Fibroblast of skin of back (primary cell): ENCODE data around the gene PSMG4.
A peak's percentile ranks its signal among the peaks of the same experiment; 100 is the strongest.

Experiments used
- DNase-seq: peaks from one replicate; pipeline ENCODE4 v3.0.0-alpha.2; 2013

The PSMG4 gene

DNA sequence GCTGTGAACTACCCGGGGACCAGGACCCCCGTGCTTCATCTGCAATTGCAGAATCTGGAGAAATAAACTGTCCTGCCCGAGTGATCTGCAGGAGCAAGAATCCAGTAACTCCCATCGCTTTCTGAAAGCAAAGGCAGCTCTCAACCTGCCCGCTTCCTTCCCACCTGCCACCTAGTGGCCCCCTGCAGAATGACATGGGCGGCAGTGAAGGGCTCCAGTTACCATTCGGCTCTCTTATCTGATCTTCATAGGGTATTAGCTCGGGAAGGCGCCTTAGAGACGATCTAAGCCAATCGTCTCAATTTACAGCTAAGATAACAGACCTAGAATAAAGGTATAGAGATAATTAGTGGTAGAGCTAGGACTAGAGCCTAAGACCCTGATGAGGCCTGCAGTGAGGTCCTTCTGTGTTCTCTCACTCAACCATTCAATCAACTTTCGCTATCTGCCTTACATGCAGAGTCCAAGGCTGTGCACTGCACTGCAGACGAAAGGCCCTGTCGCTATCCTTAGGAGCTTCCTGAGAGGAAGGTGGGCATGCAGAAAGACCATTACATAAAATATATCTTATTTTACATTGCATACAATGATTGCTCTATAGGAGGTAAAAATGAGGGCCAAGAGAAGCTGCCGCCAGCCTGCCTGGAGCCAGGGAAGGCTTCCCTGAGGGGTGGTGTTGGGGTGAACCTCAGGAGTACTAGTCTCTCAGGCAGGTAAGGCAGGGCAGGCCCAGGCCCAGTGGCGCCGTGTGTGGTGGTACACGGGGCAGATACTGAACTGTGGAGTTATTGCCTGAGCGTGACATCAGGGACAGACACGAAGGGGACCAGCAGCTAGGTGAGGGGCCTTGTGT, 7.1 kb upstream of the PSMG4 start:
- DNase-seq, result peak; percentile 80

DNA sequence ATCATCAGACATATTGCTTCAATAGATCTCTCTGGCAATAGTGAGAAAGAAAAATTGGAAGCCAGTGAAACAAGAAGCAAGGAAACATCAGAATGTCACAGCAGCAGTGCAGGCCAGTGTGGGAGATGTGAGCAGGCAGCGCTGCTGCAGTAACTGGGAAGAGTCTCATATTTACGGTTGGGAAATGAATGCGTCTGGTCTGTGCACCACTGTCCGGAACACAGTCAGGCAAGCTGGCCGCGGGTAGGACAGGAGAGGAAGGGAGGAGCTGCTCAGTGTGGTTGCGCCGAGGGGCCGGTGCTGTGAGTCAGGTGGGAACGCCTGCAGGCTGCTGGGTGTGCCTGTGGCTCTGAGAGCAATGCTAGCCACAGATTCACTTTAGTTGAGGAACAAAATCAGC, 6.4 kb upstream of the PSMG4 start:
- no peak for DNase-seq

DNA sequence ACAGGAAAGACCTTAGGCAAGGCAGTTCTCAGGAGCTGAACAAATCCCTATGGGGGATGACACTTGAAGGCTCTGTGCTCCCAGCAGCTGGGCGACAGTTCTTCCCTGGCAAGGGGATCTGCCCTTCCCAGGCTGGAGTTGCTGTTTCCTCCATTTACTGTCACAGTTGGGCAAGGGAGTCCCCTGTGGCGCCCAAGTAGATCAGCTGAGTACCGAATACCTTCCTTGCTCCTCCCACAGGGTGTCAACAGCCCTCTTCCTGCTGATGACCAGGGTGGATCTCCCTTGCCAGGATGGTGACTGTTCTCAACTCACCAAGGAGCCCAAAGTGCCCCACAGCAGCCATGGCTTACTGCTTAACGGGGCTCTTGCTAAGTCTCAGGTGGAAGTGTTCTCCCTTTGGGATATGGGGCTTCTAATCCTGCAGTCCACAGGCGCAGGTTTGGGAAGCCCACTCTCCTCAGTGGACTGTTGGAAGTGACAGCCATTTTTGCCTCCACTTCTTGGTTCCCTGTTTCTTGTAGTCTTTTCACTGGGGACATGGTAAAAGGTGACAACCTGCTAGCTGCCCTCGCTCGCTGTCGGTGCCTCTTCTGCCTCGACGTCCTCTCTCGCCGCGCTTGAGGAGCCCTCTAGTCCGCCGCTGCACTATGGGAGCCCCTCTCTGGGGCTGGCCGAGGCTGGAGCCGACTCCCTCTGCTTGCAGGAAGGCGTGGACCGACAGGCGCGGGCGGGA, 5.7 kb upstream of the PSMG4 start:
- DNase-seq, result no peak

DNA sequence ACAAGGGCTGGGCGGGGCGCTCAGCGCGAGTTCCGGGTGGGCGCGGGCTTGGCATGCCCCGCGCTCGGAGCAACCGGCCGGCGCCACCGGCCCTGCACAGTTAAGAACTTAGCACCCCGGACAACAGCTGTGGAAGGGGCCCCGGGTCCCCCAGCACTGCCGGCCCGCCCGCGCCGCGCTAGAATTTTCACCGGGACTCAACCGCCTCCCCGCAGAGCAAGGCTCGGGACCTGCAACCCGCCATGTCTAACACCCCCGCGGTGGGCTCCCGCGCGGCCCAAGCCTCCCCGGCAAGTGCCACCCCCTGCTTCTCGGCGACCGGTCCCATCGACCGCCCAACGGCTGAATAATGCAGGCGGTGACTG, 5.2 kb upstream of the PSMG4 start:
- no peak for DNase-seq

DNA sequence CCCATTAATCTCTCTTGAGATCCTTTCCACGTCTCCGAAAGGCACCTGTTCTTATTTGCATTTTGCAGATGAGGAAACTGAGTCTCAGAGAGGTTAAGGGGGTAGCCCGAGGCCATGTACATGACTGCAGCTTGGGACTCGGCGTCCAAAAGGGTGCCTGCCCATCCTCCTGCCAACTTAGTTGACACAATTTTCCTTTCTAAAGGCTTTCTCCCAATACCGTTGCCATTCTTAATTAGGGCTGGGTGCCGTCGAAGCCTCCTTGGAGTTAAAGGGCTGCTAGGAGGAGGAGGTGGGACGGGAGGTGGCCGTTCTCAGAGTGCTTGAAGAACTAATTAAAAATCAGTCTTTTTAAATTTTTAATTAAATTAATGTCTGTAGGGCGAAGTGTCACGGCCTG, 546 bp upstream of the PSMG4 start:
- DNase-seq, result no peak

DNA sequence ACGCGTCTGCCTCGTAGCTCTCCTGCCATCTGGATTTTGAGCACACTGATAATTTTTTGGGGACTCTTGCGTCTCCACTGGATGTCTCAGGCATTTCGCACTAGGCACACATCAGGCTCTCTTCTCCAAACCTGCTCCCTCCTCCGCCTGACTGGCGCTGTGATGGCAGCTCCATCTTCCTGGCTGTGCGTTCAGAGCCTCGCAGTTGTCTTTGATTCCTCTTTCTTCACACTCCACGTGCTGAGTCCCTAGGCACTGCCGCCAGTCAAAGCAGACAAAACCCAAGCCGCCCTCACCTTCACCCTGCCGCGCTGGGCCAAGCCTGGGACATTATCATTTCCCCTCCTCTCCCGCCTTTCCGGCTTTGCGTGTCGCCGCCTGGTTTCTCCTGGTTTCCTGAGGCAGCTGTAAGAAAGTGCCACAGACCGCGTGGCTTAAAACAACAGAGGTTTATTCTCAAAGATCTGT, 778 bp downstream of the PSMG4 start:
- DNase-seq, result peak; percentile 48

DNA sequence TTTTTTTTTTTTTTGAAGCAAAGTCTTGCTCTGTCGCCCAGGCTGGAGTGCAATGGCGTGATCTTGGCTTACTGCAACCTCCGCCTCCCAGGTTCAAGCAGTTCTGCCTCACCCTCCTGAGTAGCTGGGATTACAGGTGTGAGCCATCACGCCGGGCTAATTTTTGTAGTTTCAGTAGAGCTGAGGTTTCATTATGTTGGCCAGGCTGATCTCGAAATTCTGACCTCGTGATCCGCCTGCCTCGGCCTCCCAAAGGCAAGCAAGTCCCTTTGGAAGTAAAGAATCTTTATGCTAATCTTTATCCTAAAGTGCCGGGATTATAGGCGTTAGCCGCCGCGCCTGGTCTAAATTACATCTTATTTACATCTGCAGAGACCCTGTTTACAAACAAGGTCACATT, 1.5 kb downstream of the PSMG4 start:
- DNase-seq, result no peak

DNA sequence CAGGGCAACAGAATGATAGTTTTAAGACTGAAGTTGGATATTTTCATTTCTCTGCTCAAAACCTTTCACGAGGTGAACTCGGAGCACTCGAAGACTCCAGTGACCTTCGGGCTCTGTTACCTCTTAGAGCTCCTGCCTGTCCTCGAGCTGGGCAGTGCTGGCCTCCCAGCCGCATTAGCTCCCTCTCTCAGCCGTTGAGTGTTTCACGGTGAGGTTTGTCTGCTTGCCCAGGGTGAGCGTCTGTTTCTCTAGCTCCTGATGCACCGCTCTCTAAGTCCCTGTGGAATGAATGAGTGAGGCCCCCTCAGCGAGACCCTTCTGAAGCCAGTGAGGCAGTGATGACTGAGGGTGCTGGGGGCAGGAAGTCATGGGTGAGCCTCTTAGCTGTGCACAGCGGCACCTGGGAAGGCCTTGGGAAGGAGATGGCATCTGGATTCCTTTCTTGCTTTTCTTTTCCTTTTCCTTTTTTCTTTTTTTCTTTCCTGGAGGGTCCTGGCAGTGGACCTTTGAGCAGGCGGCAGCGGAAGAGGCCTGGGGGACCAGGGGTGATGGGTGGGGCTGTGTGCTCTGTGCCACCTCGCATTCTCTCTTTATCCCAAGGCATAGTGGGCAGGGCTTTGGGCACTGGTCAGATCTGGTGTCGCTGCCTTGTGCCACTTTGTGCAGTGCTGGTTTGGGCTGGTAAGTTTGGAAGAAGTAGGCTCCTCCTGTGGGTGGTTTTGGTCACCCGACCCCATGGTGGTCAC, 2.2 kb downstream of the PSMG4 start:
- DNase-seq, result no peak

DNA sequence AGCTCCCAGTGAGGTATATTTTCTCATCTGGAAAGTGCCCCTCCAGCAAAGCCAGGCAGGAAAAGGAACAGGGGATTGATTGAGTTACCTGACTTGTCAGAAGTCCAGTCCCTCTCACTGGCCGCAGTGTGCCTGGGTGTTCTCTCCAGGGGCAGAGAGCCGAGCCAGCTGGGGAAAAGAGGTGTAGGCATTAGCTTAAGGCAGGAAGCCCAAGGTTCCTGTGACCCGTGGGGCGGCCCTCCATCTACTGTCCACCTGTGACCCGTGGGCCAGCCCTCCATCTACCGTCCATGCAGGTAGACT, 2.7 kb downstream of the PSMG4 start:
- DNase-seq, result no peak

DNA sequence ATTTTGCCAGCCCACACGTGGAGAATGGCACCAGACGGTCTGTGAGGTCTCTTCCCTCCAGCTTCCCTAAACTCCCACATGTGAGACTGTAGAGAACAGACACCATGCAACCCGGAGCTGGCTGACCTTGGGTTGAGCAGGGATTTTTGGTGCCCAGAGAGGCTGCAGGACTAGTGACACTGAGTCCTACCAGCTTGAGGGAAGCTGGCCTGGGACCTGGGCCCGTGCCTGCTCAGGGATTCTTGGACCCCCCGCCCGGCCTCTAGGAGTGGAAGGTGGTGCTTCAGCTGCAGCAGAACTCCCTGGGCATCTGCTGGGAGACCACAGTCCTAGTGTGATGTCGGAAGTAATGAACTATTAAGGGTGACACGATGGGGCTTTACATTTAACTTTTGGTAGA, 3.2 kb downstream of the PSMG4 start:
- DNase-seq, result no peak

DNA sequence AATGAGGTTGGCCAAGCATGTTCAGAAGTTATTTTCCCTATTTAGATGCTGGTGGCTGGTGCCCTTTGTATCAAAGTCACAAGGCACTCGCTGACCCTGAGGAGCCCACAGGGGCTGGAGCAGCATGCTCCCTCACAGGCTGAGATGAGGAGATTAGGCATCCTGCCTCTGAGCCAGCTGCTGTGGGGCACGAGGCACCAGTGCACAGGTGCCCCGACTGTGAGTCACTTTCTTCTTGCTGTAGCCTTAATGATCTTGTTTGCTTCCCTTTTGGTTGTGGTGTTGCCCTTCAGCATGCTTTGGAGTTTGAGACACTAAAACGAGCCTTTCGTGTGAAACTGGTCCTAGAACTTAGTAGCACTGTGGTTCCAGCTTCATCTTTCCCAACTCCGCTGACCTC, 4.3 kb downstream of the PSMG4 start:
- DNase-seq, result no peak

DNA sequence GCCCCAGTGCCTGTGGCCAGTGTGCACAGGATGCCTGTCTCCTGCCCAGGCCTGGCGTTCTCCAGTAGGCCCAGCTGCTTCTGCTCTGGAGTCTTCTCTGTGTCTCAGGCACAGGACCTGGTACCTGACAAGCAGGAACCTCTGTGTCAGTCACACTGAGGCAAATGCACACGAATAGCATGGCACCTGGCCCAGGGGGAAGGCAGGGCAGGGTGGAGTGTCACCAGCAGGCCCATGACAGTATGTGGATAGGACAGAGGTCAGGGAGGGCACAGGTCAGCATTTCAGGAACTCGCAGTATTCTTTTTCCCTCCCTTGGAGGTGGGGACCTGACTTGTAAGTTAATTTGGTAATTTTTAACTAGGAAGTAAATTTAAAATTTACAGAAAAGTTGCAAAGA, 5.6 kb downstream of the PSMG4 start:
- DNase-seq, result no peak

DNA sequence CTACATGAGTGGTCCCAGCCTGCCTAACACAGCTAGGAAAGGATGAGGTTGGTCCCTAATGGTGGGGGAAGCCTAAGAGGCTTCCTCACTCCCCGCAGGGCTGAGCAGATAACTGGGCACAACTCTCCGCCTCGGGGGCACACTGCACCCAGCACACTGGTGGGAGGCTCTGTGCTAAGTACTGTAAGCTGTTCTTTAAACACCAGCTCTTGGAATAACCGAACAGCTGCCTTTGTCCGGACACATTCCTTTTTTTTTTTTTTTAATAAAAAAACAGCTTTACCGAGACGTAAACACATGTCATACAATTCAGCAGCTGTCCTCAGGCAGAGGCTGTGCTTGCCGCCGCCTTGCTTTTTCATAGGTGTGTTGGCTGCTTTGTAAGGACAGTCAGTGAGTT, 6.9 kb downstream of the PSMG4 start:
- no peak for DNase-seq

DNA sequence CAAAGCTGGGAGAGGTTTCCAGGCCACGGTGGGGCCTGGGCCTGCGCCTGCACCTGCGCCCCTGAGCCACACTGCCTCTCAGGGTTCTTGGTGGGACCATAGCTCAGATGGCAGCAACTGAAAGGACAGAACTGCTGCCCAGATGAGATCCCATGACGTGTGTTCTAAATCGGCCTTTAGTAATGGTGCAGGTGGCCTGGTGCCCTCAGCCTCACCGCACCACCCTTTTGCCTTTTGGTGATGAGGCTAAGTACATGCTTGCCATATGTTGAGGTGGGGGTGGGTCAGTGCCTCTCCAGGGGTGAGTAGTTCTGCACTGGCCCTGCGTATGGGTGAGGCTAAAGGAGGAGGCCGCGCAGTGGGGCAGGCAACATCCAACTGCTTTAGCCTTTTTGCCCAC, 7.4 kb downstream of the PSMG4 start:
- no peak for DNase-seq

DNA sequence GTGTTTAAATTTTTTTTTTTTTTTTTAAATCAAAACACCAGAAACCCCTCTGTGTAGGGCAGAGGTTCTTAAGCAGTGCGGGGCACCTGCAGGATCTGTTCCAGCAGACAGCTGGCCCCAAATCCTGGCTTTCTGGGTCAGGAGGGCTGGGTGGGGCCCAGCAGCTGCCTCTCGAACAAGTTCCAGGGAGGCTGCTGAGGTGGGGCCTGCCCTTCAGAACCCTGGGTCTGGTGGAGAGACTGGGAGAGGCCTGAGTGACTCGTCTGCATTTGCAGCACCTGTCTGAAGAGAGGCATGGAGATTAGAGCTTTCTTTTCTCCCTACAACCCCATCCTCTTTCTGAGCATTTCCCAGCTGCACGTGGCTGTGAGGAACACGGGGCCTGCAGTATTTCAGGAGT, 8.4 kb downstream of the PSMG4 start:
- no peak for DNase-seq

DNA sequence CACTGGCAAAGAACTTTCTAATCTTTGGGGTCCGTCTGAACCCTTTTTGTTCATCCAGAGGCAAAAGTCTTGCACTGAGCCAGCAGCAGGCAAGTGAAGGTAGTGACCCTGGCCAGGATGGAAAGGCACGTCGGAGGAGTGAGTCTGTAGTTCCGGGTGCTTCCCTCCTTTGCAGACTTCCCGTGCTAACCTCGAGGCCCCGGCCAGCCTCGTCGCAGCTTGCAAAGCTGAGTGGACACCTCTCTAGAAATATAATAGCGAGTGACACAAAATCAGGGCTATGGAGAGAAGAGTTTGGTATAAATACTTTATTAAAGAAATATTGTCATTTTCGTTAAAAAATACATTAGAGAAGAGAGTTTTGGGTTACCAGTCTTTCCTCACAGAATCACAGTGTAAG, 9.9 kb downstream of the PSMG4 start:
- no peak for DNase-seq

DNA sequence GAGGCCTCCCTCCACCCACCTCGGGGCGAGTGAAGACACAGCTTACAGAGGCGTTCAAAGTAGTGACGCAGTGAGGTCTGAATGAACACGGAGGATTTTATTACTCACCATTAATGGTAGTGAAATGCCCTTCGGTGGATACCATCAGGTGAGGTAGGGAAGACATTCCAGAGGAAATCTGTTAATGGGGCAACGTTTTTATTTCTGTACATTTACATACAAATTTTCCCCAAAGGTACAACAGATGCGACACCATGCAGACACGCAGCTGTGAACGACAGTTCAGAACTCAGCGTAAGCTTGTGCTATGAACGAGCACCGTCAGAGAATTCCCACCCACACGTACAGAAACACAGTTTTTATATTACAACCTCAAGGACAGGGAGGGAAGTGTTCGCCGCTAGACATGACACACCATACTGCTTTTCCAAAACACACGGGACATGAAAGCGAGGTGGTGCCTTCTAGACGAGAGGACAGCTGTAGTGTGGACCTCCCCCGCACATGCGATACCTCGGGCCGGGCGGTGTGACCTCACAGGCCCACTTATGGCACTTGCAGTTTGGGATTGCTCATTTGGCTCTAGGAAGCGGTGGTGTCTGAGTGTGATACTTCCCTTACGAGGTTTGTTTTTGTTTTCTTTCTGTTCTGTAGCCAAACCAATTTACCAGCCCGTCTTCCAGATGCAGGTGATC, 10.7 kb downstream of the PSMG4 start:
- DNase-seq, result no peak

DNA sequence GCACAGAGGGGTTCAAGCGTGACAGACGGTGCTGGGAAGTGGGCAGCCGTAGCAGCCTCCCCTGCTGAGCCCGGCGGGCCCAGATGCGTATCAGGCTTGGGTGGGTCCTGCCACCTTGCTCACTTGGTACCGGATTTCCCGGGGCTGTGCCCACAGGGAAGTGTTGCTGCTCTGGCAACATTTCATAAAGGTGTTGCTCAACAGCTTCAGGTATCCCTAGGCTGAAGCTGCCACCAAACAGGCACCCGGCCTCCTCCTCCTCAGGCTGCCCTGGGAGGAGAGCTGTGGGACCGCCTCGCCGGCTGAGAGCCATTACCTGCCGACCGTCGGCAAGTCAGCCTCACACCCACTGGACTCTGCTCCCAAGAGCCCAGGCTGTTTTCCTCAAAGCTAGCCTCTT, 11.5 kb downstream of the PSMG4 start:
- no peak for DNase-seq

DNA sequence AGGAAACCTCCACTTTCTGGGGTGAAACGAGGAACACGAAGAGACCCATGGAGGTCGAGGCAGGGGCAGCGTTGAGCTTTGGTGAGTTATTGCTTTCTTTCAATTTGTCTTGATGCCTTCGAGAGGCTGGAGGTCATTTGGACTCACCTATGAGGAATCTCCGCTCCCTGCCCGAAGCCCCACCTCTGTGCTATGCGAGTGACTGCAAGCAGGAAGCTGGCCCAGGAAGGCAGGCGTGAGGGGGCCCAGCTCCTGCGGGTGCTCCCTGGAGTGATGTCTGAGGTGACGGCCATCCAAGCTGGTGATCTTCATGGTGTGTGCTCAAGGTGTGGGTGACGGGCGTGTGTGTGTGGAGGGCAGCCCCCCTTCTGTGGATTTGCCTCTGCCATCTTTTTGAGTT, 13.0 kb downstream of the PSMG4 start:
- DNase-seq, result no peak

DNA sequence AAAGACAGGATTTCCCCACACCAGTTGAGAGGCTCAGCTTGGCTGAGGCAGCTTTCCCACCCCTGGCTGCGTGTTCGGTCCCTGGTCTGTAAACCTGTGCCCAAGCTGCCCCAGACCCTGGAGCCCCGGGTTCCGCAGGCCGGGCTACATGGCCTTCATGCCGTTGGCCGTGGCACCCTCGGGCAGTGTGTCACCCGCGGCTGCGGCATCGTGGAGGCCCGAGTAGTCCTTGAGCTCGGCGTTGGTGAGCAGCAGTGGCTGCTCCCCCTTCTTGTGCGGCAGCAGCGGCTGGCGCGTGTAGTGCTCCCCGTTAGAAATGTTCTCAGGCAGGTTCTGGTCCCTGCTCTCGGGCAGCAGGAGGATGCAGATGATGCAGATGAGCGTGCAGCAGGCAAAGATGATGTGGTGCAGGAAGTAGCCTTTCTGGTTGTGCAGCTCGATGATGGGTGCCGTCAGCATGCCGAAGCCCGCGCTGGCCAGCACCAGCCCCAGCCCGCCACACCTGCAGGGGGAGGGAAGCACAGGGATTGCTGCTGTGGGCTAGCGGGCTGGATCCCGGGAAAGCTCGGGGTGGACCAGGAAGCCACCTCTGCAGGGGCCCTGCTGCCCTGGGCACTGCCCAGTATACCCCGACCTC, 14.3 kb downstream of the PSMG4 start:
- DNase-seq, result no peak

DNA sequence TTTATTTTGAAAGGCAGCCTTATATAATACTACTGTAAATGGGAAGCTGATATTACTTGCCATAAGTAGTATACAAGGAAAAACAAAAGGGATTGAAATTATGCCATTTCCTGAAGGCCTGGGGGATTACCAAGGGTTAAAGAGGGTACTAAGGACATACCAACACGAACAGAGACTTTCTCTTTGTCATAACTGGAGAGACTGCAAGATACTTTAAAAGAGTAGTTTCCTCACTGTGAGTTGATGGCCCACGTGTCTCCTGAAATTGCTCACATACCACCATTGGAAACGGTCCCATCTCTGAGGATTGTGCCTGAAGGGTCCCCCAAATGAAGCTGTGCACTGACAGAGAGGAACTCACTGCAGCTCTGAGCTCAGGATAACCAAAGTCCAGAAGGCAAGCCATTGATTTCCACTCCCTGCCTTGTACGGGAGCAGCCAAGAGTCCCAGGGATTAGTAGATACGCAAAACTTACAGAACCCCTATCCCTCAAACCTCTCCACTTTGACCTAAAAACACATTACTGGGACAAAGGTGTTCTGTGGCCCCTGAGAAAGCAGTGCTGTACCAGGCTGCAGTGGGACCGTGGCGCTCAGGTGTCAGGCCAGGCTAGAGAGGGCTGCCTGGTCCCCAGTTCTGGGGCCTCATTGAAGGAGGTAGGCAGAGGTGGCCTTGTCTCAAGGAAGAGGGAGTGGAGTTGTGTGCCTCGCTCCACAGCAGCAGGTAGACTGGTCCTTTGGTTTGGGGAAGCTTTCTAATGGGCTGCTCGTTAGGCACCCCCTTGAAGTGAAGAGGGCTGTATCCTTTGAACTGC, 15.2 kb downstream of the PSMG4 start:
- DNase-seq, result no peak
